Ramos (cell line): Measurements from ENCODE around the gene CNEP1R1.
"Not testable (repeated sequence)": the region's sequence is repeated elsewhere in the genome, so short reads cannot be mapped to it uniquely, and the experiment has no call there.

Source experiments
- in situ Hi-C: fragments of 300-500 bp; cut with MboI; formaldehyde crosslinking; loops from one replicate; pipeline ENCODE4 v1.14.3; 2022; ENCODE audit warnings: low sequenced_read_pairs; ENCODE audit not compliant: unreplicated experiment

Gene CNEP1R1

DNA sequence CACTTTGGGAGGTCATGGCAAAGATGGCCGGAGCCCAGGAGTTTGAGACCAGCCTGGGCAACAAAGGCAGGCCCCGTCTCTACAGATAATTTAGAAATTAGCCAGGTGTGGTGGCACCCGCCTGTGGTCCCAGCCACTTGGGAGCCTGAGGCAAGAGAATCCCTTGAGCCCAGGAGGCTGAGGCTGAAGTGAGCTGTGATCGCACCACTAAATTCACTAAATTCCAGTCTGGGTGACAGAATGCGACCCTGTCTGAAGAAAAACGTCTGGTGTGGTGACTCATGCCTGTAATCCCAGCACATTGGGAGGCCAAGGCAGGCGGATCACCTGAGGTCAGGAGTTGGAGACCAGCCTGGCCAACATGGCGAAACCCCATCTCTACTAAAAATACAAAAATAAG lies 10.8 kb upstream of the CNEP1R1 start:
- in situ Hi-C loops: not testable (repeated sequence)

DNA sequence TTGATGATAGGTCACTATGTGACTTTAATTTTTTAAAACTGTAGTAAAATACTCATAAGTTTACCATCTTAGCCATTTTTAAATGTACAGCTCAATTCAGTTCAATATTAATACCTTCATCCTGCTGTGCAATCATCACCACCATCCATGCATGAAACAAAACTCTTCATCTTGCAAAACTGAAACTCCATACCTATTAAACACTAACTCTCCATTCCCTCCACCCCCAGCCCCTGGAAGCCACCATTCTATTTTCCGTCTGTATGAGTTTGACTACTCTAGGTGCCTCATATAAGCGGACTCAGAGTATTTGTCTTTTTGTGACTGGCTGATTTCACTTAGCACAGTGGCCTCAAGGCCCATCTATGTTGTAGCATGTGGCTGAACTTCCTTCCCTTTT lies 9.4 kb upstream of the CNEP1R1 start:
- in situ Hi-C loops: no loop called here

DNA sequence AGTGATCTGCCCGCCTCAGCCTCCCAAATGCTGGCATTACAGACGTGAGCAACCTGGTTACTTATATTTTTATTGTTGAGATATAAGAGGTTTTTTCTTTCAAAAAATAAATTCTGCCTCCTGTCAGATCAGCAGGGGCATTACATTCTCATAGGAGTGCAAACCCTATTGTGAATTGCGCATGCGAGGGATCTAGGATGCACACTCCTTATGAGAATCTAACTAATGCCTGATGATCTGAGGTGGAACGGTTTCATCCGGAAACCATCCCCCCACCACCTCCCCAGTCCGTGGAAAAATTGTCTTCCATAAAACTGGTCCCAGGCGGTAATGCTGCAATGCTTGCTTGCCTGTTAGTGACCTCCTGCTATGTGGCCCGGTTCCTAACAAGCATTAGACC lies 7.5 kb upstream of the CNEP1R1 start:
- in situ Hi-C loops: no loop called here

DNA sequence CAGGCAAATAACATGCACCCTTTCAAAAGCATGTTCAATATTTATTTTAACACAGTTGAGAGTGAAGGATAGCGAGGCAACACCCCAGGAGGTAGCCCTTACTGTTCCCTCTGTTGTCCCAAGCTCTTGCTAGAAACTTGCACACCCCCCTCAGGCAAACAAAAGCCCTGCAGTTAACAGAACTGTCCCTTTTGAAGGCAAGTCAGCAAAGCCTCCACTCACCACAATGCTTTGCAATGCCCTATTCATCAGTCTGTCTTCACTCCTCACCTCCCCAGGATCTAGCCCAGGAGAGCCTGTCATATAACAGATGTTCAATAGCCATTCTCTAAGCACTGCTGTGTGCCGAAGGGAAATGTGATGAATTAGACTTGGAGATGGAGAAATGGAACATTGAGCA lies 3.5 kb upstream of the CNEP1R1 start:
- in situ Hi-C loops: loop anchor here (10.0 kb wide), 1 partner anchor 193 kb away; no protein-coding TSS in a partner anchor

DNA sequence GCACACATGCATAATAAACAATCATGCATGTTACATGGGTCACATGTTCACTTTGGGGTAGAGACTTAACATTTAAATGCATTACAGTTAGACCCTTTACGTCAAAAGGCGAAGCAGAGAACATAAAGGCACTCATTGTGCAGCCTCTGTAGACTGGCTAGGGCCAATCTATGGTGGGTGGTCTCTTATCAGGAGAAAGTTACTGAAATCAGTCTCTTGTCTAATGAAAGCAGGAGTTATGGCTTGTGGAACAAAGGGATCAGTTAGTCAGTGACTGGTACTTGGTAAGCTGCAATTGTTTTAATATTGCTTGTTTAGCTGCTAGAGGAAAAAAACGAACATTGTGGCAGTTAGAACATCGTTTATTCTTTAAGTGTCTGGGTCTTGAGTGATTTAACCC lies 1.4 kb upstream of the CNEP1R1 start:
- in situ Hi-C loops: loop anchor here (10.0 kb wide), 1 partner anchor 191 kb away; no protein-coding TSS in a partner anchor

DNA sequence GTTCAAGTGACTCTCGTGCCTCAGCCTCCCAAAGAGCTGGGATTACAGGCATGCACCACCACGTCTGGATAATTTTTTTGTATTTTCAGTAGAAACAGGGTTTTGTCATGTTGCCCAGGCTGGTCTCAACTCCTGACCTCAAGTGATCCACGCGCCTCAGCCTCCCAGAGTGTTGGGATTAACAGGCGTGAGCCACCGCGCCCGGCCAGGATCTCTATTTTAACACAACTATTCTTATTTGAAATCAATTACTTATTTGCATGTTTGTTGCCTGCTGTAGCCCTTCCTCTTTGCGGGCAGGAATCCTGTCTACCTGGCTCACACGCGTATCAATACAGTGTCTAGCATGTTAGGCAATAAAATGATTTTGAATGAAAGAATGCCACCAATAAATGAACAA lies 818 bp upstream of the CNEP1R1 start:
- in situ Hi-C loops: loop anchor here (10.0 kb wide), 1 partner anchor 191 kb away; no protein-coding TSS in a partner anchor

DNA sequence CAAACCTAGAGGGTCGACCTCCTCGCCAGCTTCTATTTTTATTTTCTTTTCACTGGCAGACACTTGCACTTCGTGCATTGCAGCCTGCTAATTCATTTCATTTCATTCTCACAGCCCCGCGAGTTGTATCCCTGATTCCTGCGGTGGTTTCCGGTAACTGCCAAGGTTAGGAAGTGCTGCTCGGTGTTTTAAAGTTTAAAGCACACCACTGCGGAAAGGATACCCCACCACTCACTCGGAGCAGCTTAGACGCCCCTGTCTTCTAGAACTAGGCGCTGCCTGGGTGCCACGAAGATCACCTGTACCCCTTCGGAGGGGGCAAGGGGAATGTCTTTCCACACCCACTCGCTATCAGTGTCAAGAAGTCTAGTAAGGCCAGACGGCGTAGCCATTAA lies 509 bp downstream of the CNEP1R1 start:
- in situ Hi-C loops: loop anchor here (10.0 kb wide), 1 partner anchor 189 kb away; no protein-coding TSS in a partner anchor

DNA sequence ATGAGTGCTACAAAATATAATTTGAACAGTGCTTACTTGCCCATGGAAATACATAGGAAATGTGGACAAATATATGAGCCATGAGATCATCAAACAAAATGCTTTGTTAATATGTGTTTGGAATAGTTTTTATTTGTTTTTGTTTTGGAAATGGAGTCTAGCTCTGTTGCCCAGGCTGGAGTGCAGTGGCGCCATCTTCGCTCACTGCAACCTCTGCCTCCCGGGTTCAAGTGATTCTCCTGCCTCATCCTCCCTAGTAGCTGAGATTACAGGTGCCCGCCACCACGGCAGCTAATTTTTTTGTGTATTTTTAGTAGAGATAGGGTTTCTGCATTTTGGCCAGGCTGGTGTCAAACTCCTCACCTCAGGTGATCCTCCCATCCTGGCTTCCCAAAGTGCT lies 2.8 kb downstream of the CNEP1R1 start:
- in situ Hi-C loops: loop anchor here (10.0 kb wide), 1 partner anchor 187 kb away; no protein-coding TSS in a partner anchor

DNA sequence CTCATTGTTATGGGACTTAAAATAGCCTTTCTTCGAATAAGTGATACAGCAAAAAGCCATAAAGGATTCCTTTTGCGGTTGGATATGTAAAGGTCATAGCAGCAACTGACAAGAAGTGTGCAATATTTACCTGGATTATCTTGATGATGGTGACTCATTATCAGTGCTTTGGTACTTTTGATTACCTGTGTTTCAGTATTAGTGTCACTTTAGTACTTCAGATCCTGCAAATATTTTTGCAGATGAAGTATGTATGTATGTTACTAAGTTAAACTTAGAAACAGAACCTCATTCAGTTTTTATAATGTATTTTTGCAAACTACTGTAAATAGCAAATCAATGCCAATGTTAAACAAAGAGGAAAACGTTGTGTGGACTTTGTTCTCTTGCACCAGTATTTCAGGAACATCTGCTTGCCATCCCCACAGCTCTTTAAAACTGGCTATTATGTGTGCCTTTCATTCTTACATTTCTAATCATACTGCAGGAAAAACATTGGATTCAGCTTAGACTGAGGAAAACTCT lies 10.5 kb downstream of the CNEP1R1 start:
- in situ Hi-C loops: no loop called here

GRCh38 chr16:50036426-50036825 lies 11.4 kb downstream of the CNEP1R1 start:
- in situ Hi-C loops: no loop called here

- in situ Hi-C loops: no loop called here
Measured at GRCh38 chr16:50037662-50038220, 12.7 kb downstream of the CNEP1R1 start.

DNA sequence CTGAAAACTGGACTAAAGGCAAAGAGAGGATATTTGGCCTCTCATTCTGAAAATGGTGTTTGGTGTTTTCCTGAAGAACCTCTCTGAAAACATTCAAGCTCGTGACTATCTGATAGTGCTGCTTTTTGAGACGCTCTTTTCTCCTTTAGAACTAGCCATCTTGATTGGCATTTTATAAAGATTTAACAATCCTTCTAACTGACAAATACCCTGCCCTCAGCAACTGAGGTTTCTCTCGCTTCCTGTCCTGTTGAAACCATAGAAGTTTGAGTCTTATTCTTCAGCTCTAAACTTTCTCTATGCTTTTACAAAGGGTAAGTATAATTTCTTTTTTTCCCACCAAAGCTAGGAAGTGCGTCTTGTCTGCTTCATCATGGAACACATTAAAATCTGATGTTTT lies 13.3 kb downstream of the CNEP1R1 start:
- in situ Hi-C loops: no loop called here

GRCh38 chr16:50038756-50039529 lies 13.9 kb downstream of the CNEP1R1 start:
- in situ Hi-C loops: no loop called here

GRCh38 chr16:50040018-50040417 lies 15.0 kb downstream of the CNEP1R1 start:
- in situ Hi-C loops: no loop called here

- in situ Hi-C loops: no loop called here
Measured at GRCh38 chr16:50040710-50041109, 15.7 kb downstream of the CNEP1R1 start.

- in situ Hi-C loops: no loop called here
Measured at GRCh38 chr16:50043358-50043757, 18.3 kb downstream of the CNEP1R1 start.

- in situ Hi-C loops: no loop called here
Measured at GRCh38 chr16:50045412-50045811, 20.4 kb downstream of the CNEP1R1 start.

GRCh38 chr16:50046853-50047252 lies 21.8 kb downstream of the CNEP1R1 start:
- in situ Hi-C loops: no loop called here

- in situ Hi-C loops: no loop called here
Measured at GRCh38 chr16:50047864-50048263, 22.8 kb downstream of the CNEP1R1 start.

GRCh38 chr16:50050802-50051201 lies 25.8 kb downstream of the CNEP1R1 start:
- in situ Hi-C loops: no loop called here

DNA sequence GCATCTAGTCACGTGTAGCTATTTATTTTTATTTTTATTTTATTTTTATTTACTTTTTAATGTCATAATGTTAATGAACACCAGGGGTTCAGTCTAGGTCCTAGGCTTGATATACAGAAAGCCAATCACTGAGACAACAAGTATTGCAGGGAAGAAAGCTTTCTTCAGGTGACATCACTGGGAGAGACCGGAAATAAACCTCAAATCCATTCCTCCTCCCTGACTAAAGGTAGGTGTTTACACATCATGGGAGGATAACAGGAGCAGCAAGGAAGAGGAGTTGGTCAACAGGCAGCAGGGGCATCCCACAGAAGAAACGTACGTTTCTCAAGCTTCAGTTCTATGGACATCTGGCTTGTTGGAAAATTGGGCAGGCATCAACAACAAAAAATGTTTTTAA lies 31.2 kb downstream of the CNEP1R1 start:
- in situ Hi-C loops: no loop called here
